Measurements from ENCODE around the gene HECTD3.
A peak's percentile ranks its signal among the peaks of the same experiment; 100 is the strongest.

HECTD3 gene

DNA sequence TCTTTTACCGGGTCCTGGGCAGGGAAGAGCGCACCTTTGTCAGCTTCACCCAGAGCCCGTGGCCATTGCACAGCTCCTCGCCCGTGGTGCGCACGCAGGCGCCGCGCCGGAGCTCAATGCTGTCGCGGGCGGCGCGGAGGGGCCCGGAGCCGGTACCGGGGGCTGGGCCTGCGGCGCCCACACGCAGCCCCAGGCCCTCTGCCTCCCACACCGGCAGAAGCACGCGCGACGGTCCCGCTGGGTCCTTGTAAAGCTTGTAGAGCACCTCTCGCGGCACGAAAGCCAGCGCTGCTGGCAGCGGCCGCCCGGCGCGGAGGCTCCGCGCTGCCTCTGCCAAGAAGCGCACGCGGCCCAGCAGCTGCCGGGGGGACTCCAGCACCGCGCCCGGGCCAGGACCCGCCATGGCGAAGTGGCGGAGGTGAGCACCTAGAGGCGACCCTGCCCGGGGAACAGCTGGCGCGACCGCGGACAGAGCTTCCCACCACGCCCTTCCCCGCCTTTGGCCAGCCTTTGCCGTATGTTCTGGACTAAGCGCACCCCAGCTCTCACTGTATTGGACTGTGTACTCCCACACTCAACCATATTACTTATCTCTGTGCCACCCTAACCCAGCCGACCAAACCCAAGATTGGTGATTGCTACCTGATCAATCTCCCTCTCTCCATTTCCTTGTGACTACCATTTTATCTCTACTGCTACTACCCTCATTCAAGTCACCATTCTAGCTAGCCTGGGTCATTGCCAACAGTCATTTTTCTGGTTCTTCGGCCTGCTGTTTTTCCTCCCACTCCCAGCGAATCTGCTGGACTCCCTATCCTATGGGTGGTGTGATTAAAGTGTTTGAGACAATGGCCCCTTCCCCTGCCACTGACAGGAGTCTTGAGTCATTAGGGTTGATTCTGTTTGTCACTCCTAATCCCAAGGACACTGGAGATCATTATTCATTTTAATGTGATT is at the start of gene HECTD3:
Gene HECTD3, minus strand, starts transcription at position 470 of the 957 bp plus-strand sequence. Its CDS starts 67 bp downstream, at position 403.
- peak; percentile 91 for DNase-seq

GRCh38 chr1:45059829-45060228 is 48.7 kb upstream of the HECTD3 start:
- peak; percentile 8 for DNase-seq

DNA sequence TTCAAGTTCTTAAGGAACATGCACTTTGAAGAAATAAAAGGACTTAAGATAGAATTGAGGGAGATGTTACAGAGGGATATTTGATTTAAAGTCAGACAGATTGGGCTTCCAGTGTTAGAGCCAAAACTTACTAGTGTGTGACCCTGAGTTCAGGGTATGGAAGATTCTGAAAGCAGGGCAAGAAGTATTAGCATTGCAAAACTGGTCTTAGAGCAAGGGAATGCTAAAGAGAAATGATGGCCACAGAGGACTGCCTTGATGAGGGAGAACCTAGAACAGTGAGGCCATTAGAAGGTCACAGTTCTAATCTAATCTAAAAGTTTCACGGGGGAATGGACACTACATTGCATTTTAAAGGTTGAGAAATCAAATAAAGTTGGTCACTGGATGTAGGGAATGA is 46.4 kb upstream of the HECTD3 start:
- no peak for DNase-seq

- no peak for DNase-seq
These were observed 40.1 kb upstream of the HECTD3 start for GRCh38 chr1:45051005-45051772.

DNA sequence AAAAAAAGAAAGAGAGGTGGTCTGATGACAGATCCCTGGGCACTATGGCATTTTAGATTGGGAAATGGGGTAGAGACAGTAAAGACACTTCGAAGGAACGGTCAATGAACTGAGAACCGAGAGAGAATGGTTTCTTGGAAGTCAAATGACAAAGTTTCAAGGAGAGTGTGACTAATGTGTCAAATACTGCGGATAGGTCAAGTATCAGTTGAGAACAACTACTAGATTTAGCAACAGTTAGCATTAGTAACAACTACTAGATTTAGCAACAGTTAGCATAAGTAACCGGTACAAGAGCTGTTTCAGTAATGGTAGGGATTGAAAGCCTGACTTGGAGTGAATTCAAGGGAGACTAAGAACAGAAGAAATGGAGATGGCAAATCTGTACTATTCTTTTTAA is 35.9 kb upstream of the HECTD3 start:
- DNase-seq: no peak

- DNase-seq: no peak
These were observed 33.8 kb upstream of the HECTD3 start for GRCh38 chr1:45044916-45045315.

- DNase-seq: no peak
These were observed 32.0 kb upstream of the HECTD3 start for GRCh38 chr1:45043094-45043493.

DNA sequence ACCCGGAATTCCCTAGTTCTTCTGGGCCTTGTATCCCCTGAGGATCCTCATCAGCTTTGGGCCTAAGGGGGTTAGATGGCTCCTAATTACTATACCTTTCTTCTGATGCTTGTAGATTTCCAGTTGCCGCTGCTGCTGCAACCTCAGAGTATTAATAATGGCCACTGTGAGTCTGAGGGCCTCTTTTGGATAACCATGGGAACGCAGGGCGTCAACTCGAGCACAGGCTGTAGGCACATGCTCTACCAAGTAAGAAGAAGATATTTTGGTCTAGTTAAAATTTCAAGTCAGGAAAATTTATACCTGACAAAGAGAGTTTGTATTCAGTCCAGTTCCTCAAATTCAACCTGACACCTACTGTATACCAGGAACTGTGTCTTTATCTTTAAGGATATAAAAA is 29.2 kb upstream of the HECTD3 start:
- no peak for DNase-seq

DNA sequence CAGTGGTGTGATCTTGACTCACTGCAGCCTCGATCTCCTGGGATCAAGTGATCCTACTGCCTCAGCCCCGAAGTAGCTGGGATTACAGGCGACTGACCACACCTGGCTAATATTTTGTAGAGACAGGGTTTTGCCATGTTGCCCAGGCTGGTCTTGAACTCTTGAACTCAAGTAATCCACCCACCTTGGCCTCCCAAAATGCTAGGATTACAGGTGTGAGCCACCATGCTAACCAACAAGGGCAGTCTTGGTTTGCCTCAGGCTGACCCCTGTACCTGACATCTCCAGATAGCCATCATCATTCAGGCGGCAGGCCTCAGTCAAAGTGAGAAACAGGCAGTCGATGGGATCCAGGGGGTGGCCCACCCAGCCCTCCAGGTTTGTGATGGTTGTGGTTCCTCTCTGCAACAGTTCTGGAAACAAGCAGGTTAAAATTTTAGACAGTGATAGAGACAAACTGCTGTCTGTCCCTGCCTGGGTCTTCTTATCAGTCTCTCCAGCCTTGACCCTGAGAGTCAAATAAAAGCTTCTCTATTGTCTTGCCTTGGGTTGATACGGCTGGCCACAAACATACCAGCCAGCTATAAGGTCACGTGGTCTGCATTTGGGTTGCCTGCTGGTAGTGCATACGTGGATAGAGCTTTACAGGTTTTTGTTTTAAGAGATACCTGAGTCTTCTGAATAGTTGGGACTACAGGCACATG is 27.7 kb upstream of the HECTD3 start:
- DNase-seq: no peak

GRCh38 chr1:45038240-45038639 is 27.1 kb upstream of the HECTD3 start:
- no peak for DNase-seq

GRCh38 chr1:45037456-45037855 is 26.3 kb upstream of the HECTD3 start:
- no peak for DNase-seq

DNA sequence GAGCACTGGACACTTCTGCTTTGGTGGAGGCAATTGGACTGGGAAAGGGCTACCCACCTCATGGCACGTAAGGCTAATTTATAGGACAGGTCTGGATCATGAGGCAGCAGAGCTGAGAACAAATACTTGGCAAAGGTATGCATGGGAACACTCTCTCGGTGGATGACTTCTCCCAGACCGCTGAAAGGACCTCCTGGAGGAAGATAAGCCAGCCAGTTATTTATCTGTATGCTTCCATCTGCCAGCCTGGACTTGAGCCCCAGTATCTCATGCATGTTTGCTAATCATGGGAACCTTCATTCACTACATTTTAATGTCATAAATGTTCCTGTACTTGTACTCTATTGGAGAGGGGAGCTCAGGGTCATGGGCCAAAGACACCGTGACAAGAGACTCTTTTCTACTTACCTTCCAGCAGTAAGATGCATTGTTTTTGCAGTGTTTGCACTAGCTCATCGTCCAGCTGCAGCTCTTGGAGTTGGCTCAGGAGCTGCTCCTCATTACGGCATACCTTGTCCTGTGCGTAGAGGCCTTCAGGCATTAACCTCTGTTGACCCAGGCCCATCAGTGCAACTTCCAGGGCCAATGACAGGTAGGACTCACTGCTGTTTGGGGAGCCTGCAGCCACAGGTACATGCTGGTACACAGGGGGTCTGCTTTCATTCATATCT is 24.6 kb upstream of the HECTD3 start:
- DNase-seq: peak; percentile 14

- no peak for DNase-seq
These were observed 22.2 kb upstream of the HECTD3 start for GRCh38 chr1:45033356-45033755.

DNA sequence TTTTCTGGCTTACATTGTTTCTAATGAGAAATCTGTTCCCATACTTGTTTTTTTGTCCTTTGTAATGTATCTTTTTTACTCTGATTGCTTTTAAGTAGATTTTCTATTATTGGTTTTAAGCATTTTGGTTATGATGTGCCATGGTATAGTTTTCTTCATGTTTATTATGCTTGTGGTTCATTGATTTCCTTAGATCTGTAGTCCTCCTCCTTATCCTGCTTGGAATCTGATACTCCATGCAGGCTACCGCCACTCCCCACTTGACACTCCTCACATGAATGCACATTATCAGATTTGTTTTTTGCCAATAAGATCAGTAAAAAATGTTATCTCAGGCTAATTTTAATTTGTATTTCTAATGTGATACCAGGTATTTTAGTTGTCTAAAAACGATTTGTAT is 21.7 kb upstream of the HECTD3 start:
- DNase-seq: no peak

DNA sequence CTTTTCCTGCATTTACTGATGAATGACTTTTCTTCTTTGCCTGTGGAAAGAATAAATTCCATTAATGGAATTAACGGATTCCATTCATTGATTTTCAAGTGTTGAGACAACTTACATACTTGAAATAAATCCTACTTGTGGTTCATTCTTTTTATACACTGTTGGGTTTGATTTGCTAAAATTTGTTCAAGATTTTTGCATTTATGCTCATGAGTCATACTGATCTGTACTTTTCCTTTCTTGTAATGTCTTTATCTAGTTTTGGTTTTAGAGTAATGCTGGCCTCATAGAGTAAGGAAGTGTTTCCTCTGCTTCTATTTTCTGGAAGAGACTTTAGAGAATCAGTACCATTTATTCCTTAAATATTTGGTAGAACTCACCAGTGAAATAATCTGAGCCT is 15.3 kb upstream of the HECTD3 start:
- no peak for DNase-seq

GRCh38 chr1:45023663-45024062 is 12.5 kb upstream of the HECTD3 start:
- DNase-seq: no peak

DNA sequence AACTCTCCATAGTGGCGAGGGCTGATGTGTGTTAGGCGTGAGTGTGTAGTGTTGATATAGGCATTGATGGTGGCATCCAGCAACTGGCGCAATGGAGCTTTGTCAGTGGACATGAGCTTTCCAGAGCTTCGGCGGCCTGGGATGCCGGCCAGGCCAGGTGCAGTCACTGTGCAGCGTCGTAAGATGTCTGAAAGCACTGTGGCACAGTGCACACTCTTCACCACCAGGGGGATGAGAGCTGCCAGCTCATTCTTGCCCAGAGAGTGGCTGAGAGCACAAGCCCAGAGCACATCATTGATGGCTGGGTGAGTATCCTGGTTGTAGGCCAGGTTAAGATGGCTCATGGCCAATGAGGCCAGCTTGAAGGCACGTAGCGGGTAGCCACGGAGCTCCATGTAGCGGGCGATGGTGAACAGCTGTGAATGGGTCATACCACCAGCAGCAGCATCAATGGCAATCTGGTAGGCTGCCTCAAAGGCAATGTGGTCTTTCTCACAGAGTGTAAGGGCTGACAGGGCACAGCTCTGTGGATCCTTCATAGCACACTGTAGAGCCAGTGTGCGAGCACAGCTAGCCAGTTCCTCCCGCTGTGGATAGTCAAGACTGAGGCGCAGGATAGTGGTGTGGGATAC is 7.6 kb upstream of the HECTD3 start:
- peak; percentile 90 for DNase-seq

- no peak for DNase-seq
These were observed 5.6 kb upstream of the HECTD3 start for GRCh38 chr1:45016767-45017166.

GRCh38 chr1:45016090-45016697 is 5.1 kb upstream of the HECTD3 start:
- DNase-seq: no peak

DNA sequence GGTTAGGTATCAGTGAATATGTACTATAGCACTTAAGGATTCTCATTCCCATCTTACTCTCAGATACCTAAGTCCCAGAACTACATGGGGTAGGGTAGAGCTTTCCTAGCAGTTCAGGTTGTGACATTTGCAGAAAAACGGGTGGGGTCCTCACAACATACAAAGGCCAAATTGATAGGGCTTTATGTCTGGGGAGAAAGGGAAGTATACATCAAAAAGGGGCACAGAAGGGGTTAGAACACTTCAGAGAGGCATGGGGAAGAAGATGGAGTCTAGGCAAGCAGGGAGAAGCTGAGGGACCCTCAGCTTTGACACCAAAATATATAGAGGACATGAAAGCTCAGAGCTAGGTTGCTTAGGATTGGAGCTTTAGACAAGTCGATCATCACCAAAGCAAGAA is 4.6 kb upstream of the HECTD3 start:
- no peak for DNase-seq

GRCh38 chr1:45014321-45015028 is 3.4 kb upstream of the HECTD3 start:
- DNase-seq: peak; percentile 88

All from DMS53 (cell line).